ENCODE data around the gene RNF144B. TPM values are rescaled to one million over a fixed set of nuclear protein-coding genes. Genes with fewer than 3 reads are reported as not detected.

RNF144B gene
- total RNA-seq, 1 donor from 2014 or later: 6.3 TPM

DNA sequence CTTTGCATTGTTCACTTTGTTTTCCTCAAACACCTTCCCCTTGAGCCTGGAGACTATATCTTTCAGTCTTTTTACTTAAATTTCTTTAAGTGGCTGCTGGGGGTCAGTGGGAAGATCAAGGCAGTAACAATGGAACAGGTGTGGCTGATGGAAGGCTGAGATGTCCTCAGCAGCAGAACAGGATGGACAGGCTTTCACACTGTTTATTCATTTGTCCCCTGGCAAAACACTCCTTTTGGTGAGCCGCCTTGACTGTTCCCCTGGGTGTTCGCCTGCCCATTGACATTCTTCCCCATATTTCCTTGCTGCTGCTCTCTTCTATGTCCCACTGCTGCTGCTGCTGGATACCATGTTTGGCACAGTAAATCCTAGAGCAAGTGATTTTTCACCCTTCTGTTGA lies 38.1 kb downstream of the RNF144B start:
- no peak for DNase-seq (ENCODE audit: low read depth)
- TF ChIP-seq, protein P1, sequence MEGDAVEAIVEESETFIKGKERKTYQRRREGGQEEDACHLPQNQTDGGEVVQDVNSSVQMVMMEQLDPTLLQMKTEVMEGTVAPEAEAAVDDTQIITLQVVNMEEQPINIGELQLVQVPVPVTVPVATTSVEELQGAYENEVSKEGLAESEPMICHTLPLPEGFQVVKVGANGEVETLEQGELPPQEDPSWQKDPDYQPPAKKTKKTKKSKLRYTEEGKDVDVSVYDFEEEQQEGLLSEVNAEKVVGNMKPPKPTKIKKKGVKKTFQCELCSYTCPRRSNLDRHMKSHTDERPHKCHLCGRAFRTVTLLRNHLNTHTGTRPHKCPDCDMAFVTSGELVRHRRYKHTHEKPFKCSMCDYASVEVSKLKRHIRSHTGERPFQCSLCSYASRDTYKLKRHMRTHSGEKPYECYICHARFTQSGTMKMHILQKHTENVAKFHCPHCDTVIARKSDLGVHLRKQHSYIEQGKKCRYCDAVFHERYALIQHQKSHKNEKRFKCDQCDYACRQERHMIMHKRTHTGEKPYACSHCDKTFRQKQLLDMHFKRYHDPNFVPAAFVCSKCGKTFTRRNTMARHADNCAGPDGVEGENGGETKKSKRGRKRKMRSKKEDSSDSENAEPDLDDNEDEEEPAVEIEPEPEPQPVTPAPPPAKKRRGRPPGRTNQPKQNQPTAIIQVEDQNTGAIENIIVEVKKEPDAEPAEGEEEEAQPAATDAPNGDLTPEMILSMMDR (conservative IDR thresholded peaks at IDR 0.05; ENCODE audit: low read depth, low read length): no peak

DNA sequence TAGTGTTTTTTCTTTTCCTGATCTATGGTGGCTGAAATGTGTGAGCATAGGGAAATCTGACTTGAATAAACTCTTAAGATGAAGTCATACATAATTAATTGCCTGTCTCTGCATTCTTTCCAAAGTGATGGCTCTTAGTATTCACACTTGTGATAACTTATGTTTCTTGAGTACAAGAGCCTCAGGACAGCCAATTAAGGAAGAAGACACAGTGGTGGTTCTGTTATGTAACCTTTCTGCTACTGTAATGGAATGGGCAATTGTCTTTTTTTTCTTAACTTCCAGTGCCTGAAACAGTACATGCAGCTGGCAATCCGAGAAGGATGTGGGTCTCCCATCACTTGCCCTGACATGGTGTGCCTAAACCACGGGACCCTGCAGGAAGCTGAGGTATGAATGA lies 40.1 kb downstream of the RNF144B start:
- no peak for DNase-seq (ENCODE audit: low read depth)
- TF ChIP-seq, protein P1 (conservative IDR thresholded peaks at IDR 0.05; ENCODE audit: low read depth, low read length): no peak
- H3K4me3 ChIP-seq (ENCODE audit: low read depth, low read length): no peak overlapping the region

More for the DNA sequence above, 38.1 kb downstream of the RNF144B start:
- H3K4me3 ChIP-seq (ENCODE audit: low read depth, low read length): no peak overlapping the region

DNA sequence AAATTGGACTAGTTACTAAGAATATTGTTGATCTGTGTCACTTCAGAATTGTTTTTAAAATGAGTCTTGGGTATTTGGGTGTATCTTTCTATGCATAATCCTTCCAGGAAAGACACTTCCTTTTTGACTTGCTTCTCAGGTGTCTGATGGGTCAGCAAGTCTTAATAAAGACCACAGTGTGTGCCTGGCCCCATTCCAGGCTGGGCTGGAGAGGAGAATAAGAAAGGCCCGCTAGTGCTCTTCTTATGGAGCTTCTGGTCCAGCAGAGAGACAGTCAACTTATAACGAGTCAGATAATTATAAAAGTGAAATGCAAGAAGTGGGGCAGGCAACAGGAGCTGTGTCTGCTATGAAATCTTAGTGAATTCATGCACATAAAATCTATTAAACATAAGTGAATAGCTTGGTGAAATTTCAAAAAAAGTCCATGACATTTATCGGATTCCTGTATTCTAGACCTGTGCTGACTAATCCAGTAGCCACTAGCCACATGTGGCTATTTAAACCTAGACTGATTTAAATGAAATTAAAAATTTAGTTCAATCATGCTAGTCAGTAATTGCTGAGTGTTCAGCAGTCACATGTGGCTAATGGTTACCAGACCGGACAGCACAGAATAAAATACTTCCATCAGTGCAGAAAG lies 42.6 kb downstream of the RNF144B start:
- TF ChIP-seq, protein P1 (conservative IDR thresholded peaks at IDR 0.05; ENCODE audit: low read depth, low read length): no peak
- DNase-seq (ENCODE audit: low read depth): no peak
- no peak overlapping the region for H3K4me3 ChIP-seq (ENCODE audit: low read depth, low read length)

DNA sequence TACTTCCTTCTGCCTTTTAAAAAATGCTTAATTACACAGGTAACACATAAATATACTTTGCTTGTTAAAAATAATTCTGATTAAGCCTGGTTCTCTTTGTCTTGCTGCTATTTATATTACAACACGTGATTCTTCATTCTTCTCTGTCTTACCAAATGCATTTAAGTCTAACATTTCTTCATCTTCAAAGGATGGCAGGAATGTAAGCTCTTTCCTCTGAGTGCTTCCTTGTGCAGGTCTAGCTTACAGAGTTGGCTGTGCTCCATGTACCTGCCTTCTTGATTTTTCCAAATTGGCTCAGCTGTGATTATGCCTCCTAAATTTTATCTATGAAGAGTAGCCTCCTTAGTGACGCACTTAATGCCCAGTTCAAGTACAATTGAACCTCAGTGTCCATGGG lies 44.4 kb downstream of the RNF144B start:
- peak; percentile 79 for DNase-seq (ENCODE audit: low read depth)
- TF ChIP-seq, protein P1 (conservative IDR thresholded peaks at IDR 0.05; ENCODE audit: low read depth, low read length): no peak
- H3K4me3 ChIP-seq (ENCODE audit: low read depth, low read length): no peak overlapping the region

DNA sequence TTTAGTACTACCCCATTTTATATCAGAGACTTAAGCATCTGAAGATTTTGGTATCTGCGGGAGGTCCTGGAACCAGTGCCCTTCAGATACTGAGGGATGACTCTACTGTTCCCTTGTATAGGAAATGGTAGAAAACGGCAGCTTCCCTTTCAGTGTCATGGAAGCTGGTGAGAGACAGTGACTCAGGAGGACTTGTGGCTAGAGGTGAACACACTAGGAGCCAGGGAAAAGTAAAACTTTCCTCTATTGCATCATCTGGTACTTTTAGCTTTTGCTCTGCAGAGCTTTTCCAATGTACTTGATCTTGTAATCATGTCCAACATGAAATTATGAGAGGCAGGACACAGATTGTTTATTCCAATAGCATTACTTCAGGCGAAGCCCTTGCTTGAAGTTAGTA lies 45.0 kb downstream of the RNF144B start:
- TF ChIP-seq, protein P1 (conservative IDR thresholded peaks at IDR 0.05; ENCODE audit: low read depth, low read length): no peak
- H3K4me3 ChIP-seq (ENCODE audit: low read depth, low read length): no peak overlapping the region
- DNase-seq (ENCODE audit: low read depth): peak; percentile 92

DNA sequence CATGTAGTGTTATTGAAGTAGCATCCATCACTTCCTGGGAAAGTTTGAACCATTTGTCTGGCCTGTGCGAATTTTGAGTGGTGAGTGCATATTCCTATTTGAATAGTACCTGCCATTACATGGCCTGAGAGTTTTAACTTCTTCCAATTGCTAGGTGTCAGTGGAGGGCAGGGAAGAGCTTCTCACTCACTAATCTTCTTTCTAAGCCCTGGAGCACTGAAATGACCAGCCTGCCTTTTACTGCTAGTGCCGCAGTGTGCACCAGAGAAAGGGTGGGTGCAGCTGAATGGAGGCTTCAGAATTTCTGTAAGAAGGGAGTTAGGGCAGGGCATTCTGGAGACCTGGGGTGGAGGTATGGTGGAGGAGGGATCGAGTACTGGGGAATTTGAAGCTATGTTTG lies 45.5 kb downstream of the RNF144B start:
- TF ChIP-seq, protein P1 (conservative IDR thresholded peaks at IDR 0.05; ENCODE audit: low read depth, low read length): no peak
- H3K4me3 ChIP-seq (ENCODE audit: low read depth, low read length): no peak overlapping the region
- DNase-seq (ENCODE audit: low read depth): no peak

DNA sequence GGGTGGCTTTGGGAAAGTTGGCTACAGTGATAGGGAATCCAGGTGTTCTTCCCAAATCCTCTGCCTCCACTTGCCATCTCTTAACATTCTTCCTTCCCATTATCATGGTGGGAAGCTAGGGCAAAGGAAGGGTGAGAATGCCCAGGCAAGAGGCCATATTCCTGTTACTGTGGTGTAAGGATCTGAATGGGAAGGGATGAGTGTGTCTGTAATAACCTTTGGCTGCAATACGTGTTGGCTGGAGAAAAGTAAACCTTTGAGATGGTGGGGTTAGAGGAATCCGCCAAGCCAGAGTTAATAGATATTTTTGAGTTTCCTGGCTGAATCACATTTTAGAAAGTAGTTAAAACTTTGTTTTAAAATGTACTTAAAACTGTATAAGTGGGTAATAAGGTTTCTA lies 45.9 kb downstream of the RNF144B start:
- TF ChIP-seq, protein P1 (conservative IDR thresholded peaks at IDR 0.05; ENCODE audit: low read depth, low read length): no peak
- no peak overlapping the region for H3K4me3 ChIP-seq (ENCODE audit: low read depth, low read length)
- no peak for DNase-seq (ENCODE audit: low read depth)

Data from epithelial cell of proximal tubule (primary cell).